Muscle of arm (tissue), 12 donors: ENCODE measurements around the gene INSR. TPM values are rescaled to one million over a fixed set of nuclear protein-coding genes. Genes with fewer than 3 reads are reported as not detected.
"Not testable (repeated sequence)": the region's sequence is repeated elsewhere in the genome, so short reads cannot be mapped to it uniquely, and the experiment has no call there.

Experiments used
- DNase-seq: peaks from one replicate; pipeline ENCODE4 v3.0.0-alpha.2; 2013
- polyA plus RNA-seq, 12 donors: library from polyadenylated mRNA; unstranded; fragments of 120-200 nt; gene quantifications; one replicate each; pipeline ENCODE4 v1.2.1, GENCODE V29; 2013; ENCODE audit not compliant: insufficient read length in 12 of 12

Gene INSR
- polyA plus RNA-seq, 12 donors, result 11.1 to 138 (median 16.9) TPM

- no peak for DNase-seq
These were observed 35.3 kb downstream of the INSR start for GRCh38 chr19:7258840-7259395.

DNA sequence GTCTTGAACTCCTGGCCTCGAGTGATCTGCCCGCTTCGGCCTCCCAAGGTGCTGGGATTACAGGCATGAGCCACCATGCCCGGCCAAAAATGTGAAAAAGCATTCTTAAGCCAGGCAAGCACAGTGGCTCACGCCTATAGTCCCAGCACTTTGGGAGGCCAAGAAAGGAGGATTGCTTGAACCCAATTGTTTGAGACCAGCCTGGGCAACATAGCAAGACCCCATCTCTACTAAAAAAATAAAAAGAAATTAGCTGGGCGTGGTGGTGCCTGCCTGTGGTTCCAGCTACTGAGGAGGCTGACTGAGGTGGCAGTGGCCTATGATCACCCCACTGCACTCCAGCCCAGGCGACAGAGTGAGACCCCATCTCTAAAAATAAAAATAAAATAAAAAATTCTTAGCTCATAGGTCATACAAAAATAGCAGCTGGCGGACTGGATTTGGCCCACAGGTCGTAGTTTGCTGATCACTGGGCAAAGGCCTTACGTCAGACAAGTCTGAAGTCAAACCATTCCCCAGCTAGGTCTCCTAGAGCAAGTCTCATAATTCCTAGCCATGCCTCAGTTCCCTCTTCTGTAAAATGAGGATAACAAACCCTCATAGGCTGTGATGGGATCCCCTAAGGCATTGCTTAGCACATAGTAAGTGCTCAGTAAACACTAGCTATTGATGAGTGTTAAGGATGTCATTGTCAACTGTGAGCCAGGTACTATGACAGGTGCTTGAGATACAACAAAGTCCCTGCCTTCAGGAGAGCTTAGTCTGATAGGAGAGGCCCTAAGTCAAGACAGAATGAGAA, 36.0 kb downstream of the INSR start:
- DNase-seq, result no peak

- no peak for DNase-seq
These were observed 36.8 kb downstream of the INSR start for GRCh38 chr19:7257148-7258040.

GRCh38 chr19:7255631-7256030, 38.6 kb downstream of the INSR start:
- no peak for DNase-seq

DNA sequence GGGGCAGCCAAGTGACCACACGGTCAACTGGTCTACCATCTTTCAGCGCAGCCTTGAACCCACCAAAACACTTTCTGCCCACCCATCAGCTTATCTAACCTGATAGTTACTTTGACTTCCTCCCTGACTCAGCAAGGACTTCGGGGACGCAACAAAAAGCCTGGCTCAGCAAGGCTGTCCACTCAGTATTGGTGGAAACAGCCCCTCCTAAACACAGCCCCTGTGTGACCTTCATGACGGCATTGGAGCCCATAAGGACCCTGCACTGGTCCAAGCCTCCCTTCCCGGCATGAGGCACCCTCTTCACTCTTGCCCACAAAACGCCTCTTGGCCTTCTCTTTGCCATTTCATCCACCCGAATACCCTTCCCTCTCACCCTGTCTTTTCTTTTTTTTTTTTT, 39.1 kb downstream of the INSR start:
- DNase-seq, result no peak

DNA sequence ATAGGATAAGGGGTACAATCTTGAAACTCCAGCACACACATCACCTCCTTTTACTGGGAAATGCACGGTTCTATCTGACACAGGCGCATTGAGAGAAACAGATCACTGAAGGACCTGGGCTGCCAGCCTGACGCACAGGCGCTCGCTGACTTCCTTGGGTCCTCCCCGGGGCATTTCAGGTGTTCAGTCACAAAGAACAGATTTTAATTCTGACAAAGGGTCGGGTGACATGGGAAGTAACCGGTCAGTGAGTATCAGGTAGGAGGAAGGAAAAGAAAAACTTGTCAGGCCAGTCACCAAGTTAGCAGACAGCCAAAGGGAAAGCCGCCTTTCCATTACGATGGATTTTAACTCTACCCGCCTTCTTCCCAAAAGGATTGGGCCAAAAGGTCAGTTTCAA, 39.6 kb downstream of the INSR start:
- no peak for DNase-seq

- DNase-seq, result no peak
These were observed 41.9 kb downstream of the INSR start for GRCh38 chr19:7252364-7252763.

GRCh38 chr19:7251494-7251893, 42.7 kb downstream of the INSR start:
- no peak for DNase-seq

GRCh38 chr19:7250951-7251350, 43.3 kb downstream of the INSR start:
- DNase-seq, result no peak

DNA sequence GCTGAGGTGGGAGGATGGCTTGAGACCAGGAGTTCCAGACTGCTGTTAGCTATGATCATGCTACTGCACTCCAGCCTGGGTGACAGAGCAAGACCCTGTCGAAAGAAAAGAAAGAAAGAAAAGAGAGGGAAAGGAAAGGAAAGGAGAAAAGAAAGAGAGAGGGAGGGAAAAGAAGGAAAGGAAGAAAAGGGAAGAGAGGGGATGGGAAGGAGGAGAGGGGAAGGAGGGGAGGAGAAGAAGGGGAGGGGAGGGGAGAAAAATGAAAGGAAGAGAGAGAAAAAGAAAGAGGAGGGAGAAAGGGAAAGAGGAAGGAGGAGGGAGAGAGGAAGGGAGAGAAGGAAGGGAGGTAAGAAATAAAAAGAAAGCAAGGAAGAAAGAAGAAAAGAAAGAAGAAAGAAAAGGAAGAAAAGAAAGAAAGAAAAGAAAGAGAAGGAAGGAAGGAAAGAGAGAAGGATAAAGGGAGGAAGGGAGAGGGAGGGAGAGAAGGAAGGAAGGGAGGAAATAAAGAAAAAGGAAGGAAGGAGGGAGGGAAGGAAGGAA, 44.1 kb downstream of the INSR start:
- no peak for DNase-seq

- no peak for DNase-seq
These were observed 47.1 kb downstream of the INSR start for GRCh38 chr19:7247155-7247554.

- no peak for DNase-seq
These were observed 47.6 kb downstream of the INSR start for GRCh38 chr19:7246601-7247000.

DNA sequence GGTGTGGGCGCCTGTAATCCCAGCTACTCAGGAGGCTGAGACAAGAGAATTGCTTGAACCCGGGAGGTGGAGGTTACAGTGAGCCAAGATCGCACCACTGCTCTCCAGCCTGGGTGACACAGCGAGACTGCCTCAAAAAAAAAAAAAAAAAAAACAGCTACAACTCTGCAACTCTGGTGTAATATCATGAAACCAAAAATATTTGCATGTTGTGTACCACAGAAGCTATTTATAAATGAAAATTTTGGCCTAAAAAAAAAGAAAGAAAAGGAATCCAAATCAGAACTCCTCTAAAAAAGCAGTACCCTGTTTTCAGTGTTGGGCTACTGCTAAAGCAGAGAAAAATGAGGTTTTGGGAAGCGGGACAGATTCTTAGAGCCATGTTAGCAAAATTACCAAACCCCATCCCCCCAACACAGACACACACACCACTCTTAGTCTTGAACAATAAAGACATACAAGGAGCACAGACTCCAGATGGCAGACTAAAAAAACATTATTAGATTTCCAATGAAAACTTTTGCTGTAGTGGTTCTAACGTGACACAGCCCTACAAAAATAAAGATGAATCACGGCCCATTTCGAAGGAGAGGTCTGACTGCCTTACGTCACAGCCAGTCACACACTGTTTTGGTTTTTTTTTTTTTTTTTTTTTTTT, 51.5 kb downstream of the INSR start:
- DNase-seq, result no peak

GRCh38 chr19:7238051-7238450, 56.2 kb downstream of the INSR start:
- DNase-seq, result peak; percentile 49

DNA sequence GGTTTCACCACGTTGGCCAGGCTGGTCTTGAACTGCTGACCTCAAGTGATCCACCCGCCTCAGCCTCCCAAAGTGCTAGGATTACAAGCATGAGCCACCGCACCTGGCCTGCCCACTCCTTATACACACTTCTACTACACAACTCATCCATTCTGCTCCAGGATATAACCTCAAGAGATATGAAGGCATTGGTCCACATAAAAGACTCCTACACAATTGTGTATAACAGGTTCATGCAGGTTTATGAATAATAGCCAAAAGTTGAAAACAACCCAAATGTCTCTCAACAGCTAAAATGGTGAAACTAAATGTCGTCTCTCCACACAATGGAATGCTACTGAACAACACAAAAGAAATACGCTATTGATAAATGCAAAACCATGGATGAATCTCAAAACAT, 58.1 kb downstream of the INSR start:
- no peak for DNase-seq

DNA sequence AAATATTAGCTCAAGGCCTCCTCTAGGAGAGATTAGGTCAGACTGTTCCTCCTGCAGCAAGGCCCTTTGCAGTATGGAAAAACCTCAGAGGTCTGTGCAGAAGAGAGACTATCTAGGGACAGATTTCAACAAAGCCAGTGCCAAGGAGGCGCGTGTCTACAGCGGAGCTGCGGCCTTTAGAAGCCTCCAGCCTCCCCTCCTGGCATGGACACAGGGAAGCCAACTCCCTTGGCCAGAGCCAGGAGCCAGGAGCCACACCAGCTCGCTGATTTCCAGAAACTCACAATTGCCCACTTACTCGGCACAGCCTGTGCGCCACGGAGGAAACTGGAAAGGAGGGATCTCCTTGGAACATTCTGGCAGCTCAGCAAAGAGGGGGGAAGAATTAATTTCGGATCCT, 63.4 kb downstream of the INSR start:
- DNase-seq, result peak; percentile 48

- DNase-seq, result no peak
These were observed 64.5 kb downstream of the INSR start for GRCh38 chr19:7229735-7230134.

GRCh38 chr19:7228935-7229541, 65.2 kb downstream of the INSR start:
- no peak for DNase-seq

DNA sequence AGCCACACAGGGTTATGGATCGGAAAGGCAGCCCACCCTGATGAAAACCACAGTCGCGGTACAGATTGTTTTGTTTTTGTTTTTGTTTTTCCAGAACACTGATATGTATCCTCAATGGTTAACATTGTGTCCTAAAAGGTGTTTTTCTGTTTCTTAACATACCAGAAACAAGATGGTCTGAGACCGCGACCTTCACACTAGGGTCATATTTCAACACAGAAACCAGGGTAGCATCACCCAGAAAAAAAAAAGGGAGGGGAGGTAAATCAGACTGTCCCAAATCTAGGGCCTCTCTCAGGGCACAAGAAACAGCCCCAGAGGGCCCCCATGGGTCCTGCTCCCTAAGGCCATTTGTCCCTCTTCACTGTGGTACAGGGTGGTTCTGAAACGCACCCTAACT, 66.5 kb downstream of the INSR start:
- no peak for DNase-seq

- not testable (repeated sequence) for DNase-seq
These were observed 67.1 kb downstream of the INSR start for GRCh38 chr19:7227149-7227548.

GRCh38 chr19:7226739-7227138, 67.5 kb downstream of the INSR start:
- no peak for DNase-seq
